HG03571 (cell line): ENCODE measurements around the gene FMNL2.
A peak's percentile ranks its signal among the peaks of the same experiment; 100 is the strongest.

Experiments
- ATAC-seq: cut with Tn5 transposase; IDR thresholded peaks from one replicate; pipeline ENCODE4 v1.9.1; 2021; ENCODE audit not compliant: unreplicated experiment

The FMNL2 gene

GRCh38 chr2:152603166-152603565, 268.2 kb downstream of the FMNL2 start:
- ATAC-seq: no peak

GRCh38 chr2:152606081-152606480, 271.1 kb downstream of the FMNL2 start:
- ATAC-seq: no peak

GRCh38 chr2:152606941-152607340, 272.0 kb downstream of the FMNL2 start:
- ATAC-seq: no peak

DNA sequence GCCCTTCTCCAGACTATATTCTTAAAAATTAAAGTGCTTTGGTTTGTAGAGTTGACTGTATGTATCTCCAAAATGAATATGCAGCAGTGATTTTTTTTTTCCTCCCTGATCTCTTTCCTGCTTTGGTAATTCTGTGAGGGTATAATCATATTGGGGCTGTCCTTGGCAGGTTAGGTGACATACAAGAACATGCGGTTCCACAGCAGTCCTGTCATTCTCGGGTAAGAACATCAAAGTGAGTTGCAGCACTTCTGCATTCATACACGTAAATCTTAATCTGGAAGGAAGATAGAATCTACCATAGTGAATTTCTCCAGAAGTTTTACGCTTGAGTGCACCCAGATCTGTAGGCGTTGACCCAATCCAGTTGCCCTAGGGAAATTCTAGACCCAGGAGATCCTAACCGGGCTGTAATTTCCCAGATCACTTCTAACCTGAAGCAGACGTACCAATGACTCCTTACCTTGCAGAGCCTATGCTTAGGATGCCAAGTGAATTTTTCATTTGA, 272.9 kb downstream of the FMNL2 start:
- ATAC-seq: no peak

- no peak for ATAC-seq
These were observed 274.2 kb downstream of the FMNL2 start for GRCh38 chr2:152609154-152609553.

DNA sequence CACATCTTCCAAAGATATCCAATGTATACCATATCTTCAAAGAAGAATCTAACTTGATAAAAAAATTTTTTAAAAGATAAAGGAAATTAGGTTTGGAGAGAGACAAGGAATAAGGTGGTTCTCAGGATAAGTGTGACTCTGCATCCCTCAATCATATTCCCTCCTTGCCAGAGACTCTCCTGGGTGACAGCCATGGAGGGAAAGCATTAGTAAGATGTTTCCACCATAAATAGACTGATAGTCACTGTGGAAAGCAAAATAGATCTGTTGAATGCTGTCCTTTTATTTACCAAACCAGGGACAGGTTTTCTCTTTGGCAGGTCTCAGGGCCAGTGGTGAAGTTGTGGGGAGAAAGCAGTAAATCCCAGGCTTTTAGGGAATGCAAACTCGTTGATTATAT, 274.7 kb downstream of the FMNL2 start:
- ATAC-seq: no peak

- ATAC-seq: peak; percentile 80
These were observed 276.7 kb downstream of the FMNL2 start for GRCh38 chr2:152611458-152612231.

GRCh38 chr2:152613235-152613634, 278.3 kb downstream of the FMNL2 start:
- no peak for ATAC-seq

DNA sequence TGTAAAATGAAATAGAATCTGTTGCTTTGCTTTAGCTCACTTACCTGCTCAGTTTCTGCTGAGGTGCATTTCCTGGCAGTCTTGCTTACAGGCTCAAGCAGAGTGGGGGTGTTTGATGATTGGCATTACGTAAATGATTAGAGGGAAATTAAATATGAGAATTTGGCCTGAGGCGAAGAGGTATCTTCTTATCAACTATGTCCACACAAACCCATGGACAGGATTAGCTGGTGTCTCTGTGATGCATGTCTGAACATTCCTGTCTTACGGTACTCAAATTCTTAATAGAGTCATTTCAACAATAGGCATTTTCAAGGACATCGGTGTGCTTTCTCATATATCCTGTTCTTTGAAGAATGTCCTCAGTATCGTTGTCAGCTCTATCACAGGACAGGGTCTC, 280.2 kb downstream of the FMNL2 start:
- no peak for ATAC-seq

- ATAC-seq: no peak
These were observed 282.6 kb downstream of the FMNL2 start for GRCh38 chr2:152617456-152618192.

GRCh38 chr2:152618193-152618564, 283.2 kb downstream of the FMNL2 start:
- no peak for ATAC-seq

DNA sequence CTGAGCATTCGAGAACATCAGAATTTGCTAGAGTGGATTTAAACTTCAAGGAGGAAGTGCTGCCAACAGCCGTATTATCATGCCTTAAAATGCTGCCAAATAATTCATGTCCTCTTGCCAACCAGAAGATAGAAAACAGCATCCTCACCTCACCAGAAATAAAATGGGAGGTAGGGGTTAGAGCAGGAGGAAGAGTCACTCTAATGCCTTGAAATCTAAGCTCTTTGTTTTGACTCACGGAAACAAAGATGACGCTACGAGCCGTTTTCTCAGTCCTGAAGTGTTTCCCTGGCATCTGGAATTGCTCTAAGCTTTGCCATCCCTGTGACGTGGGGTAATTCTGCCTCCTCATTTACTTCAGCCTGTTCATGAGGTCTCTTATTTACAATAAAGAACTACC, 285.2 kb downstream of the FMNL2 start:
- ATAC-seq: no peak

DNA sequence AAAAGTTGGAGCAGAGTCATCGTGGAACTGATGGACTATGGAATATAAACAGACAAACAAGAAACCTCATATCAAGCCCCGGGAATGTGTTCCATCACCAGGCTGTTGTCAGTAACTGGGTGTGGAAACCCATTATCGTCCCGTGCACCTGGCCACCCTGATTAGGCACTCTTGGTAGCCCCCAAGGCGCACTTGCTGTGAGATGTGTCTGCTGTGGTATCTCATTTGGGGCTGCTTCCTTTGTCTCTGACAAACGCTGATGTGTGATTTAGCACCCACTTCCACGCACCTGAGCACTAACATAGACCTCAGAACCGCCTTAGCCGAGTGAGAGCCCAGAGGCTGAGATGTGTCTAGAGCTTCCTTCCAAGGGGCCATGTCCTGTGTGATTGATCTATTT, 286.0 kb downstream of the FMNL2 start:
- no peak for ATAC-seq

DNA sequence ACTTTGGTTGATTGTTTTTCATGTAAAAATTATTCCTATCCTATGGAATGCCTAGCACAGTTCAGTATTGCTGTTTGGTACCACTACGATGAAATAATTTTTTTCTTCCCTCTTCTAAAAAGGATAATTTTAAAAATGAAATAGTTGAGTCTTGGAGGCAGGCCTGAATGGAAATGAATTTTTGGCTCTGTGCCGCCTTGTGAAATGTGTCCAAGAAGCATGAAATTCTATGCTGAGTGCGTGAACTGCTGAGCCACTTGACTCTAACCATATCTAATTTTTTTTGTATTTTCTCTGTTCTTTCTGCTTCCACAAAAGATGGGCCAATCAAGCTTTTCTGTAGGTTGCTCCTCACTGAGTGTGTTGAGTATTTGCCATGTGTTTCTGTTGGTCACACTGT, 287.2 kb downstream of the FMNL2 start:
- ATAC-seq: no peak

DNA sequence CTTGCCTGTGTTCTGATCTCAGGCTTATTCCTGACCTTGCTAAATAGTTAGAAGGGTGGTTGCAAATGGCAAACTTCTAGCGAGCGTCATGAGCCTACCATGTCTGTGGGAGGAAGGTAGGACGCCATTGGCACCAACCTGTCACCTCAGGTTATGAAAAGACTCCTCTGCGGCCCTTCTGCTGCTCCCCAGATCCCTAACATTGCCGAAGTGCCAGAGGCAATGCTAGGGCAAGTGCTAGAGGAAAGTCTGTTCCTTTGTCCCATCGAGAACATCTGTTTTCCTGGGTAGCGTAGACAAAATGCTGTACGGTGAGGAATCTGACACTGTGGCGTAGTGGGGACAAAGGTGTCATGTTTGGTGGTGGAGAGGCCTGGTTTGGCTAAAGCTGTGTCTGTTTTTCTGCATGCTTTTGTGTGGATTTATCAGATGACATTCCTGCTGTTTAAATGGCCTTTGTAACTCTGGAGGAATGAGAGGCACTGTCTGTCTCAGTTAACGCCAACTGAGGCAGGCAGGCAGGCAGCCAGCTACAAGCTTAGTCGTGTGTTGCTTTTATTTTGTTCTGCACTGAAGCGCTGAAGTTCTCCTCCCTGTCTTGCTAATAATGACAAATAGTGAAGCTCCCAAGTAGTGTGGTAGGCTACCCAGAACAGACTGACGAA, 288.2 kb downstream of the FMNL2 start:
- ATAC-seq: no peak

- ATAC-seq: no peak
These were observed 288.8 kb downstream of the FMNL2 start for GRCh38 chr2:152623775-152624174.

GRCh38 chr2:152624805-152625204, 289.8 kb downstream of the FMNL2 start:
- no peak for ATAC-seq

GRCh38 chr2:152626911-152627339, 292.0 kb downstream of the FMNL2 start:
- no peak for ATAC-seq

DNA sequence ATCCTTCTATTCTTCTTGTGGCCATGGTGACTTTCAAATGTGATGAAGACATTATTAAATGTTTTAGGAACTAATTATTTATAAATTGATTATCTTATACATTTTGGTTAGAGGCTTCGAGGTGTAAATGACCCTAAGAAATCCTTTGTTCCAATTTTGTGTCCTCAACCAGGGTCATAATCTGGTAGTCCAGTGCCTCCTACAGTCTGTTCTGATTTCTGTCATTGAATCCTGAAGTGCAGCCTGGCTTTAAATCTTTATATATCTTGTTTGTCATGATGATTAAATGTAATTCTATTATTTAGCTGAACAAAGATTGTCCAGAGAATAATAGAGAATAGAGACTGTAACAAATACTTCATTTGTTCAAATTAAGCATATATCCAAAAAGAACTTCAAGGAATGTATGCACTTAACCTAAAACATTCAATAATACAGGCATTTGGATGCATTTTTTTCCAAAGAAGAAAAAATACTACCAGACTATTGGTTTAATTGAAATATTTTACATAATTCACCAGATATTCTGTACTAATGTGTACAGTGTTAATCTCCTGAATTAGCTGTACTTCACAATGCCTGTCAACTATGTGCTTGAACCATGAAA, 292.5 kb downstream of the FMNL2 start:
- no peak for ATAC-seq

- ATAC-seq: no peak
These were observed 294.2 kb downstream of the FMNL2 start for GRCh38 chr2:152629202-152629601.

GRCh38 chr2:152630466-152630865, 295.5 kb downstream of the FMNL2 start:
- ATAC-seq: no peak
